B cell (primary cell): ENCODE measurements around the gene DPYSL3. TPM values are rescaled to one million over a fixed set of nuclear protein-coding genes. Genes with fewer than 3 reads are reported as not detected.

Experiments used
- ATAC-seq: fragments of 200-7000 bp; cut with Tn5 transposase; one replicate; pipeline ENCODE4 v1.10.0; 2021; ENCODE audit warnings: low read depth, mild to moderate bottlenecking, moderate number of reproducible peaks, moderate library complexity
- CTCF ChIA-PET: fragments of 350-600 bp; sonication (Branson Sonifier 250); formaldehyde crosslinking; loops from one replicate; lab custom pipeline; 2021; ENCODE audit warnings: antibody characterized with exemption, inconsistent platforms; lab: Charles Lee
- POLR2A ChIA-PET: fragments of 350-600 bp; sonication (Branson Sonifier 250); formaldehyde crosslinking; loops from one replicate; lab custom pipeline; 2021; ENCODE audit warnings: antibody characterized with exemption; lab: Charles Lee
- DNase-seq: peaks from one replicate; pipeline ENCODE4 v3.0.0; 2013
- H2AFZ ChIP-seq: 2 replicates; pipeline ENCODE4 v1.6.1; 2012; ENCODE audit warnings: mild to moderate bottlenecking, low read depth, low read length; ENCODE audit not compliant: insufficient read depth, poor library complexity, severe bottlenecking
- H3K27ac ChIP-seq, 2 donors: 1 replicate in 1 of 2; 2 replicates in 1 of 2; pipeline ENCODE4 v1.5.1; 2012 to 2013; ENCODE audit warnings: low read length in 2 of 2, mild to moderate bottlenecking in 2 of 2, moderate library complexity in 1 of 2
- H3K27me3 ChIP-seq, 4 experiments: fragments of 200-600 bp in 1 of 4; sonication (generic) in 1 of 4; replicated peaks in 1 of 4; 1 replicate in 2 of 4; 2 replicates in 2 of 4; pipeline versions ENCODE4 v1.6.1 to v1.7.0; 2013 to 2016; ENCODE audit warnings: low read length in 3 of 4, mild to moderate bottlenecking in 2 of 4, mixed read lengths in 1 of 4, moderate library complexity in 1 of 4; ENCODE audit not compliant: insufficient read depth in 4 of 4, control insufficient read depth in 3 of 4; ENCODE audit errors: control extremely low read depth in 1 of 4
- H3K36me3 ChIP-seq, 2 experiments: replicated peaks in 1 of 2; 1 replicate in 1 of 2; 2 replicates in 1 of 2; pipeline versions ENCODE4 v1.6.1 to v1.7.1; 2013; ENCODE audit warnings: low read length in 1 of 2; ENCODE audit not compliant: insufficient read depth in 2 of 2, control insufficient read depth in 1 of 2; ENCODE audit errors: control extremely low read depth in 1 of 2, extremely low read depth in 1 of 2
- H3K4me1 ChIP-seq, 2 donors: fragments of 200-600 bp in 1 of 2; sonication (generic) in 1 of 2; 1 replicate in 1 of 2; 2 replicates in 1 of 2; pipeline versions ENCODE4 v1.5.1 to v1.6.1; 2013 to 2017; ENCODE audit warnings: low read length in 2 of 2; ENCODE audit not compliant: control insufficient read depth in 2 of 2, insufficient read depth in 2 of 2
- H3K4me2 ChIP-seq: replicated peaks from 2 replicates; pipeline ENCODE3; 2012; ENCODE audit warnings: mild to moderate bottlenecking, low read depth, low read length; ENCODE audit not compliant: poor library complexity, severe bottlenecking
- H3K4me3 ChIP-seq, 5 experiments: fragments of 200-600 bp in 1 of 5; sonication (generic) in 1 of 5; 1 replicate in 3 of 5; 2 replicates in 2 of 5; pipeline versions ENCODE4 v1.5.1 to v1.7.0; 2011 to 2016; ENCODE audit warnings: low read length in 4 of 5, mild to moderate bottlenecking in 4 of 5, low read depth in 2 of 5, control low read depth in 1 of 5, moderate library complexity in 1 of 5; ENCODE audit not compliant: insufficient read depth in 1 of 5; ENCODE audit errors: control extremely low read depth in 1 of 5, extremely low read depth in 1 of 5
- H3K79me2 ChIP-seq: fragments of 200-600 bp; sonication (generic); one replicate; pipeline ENCODE4 v1.6.0; 2016; ENCODE audit warnings: low read length; ENCODE audit not compliant: control insufficient read depth, insufficient read depth
- H3K9ac ChIP-seq: fragments of 200-600 bp; sonication (generic); 2 replicates; pipeline ENCODE4 v1.6.1; 2017; ENCODE audit warnings: mild to moderate bottlenecking, low read length, moderate library complexity
- H3K9me3 ChIP-seq, 3 donors: one replicate each; pipeline versions ENCODE4 v1.6.1 to v1.7.1; 2013; ENCODE audit warnings: low read length in 2 of 3; ENCODE audit not compliant: control insufficient read depth in 2 of 3, insufficient read depth in 1 of 3; ENCODE audit errors: control extremely low read depth in 1 of 3
- H4K20me1 ChIP-seq: 2 replicates; pipeline ENCODE4 v1.6.0; 2012; ENCODE audit warnings: mild to moderate bottlenecking, low read length; ENCODE audit not compliant: insufficient read depth, control insufficient read depth, poor library complexity, severe bottlenecking
- H3K27ac Mint-ChIP-seq: one replicate; pipeline ENCODE4 v1.8.0; 2021; ENCODE audit warnings: mixed read lengths
- H3K27me3 Mint-ChIP-seq: one replicate; pipeline ENCODE4 v1.8.0; 2021; ENCODE audit warnings: mixed read lengths
- H3K4me1 Mint-ChIP-seq: one replicate; pipeline ENCODE4 v1.8.0; 2021; ENCODE audit warnings: mixed read lengths
- H3K4me3 Mint-ChIP-seq: one replicate; pipeline ENCODE4 v1.8.0; 2021; ENCODE audit warnings: mixed read lengths
- H3K9me3 Mint-ChIP-seq: one replicate; pipeline ENCODE4 v1.8.0; 2022; ENCODE audit warnings: mixed read lengths; ENCODE audit not compliant: insufficient read depth
- EZH2 ChIP-seq: IDR thresholded peaks from 2 replicates; pipeline ENCODE4 v1.6.1; 2012; ENCODE audit warnings: borderline replicate concordance, low read depth, mild to moderate bottlenecking, moderate library complexity, low read length; ENCODE audit not compliant: insufficient read depth, poor library complexity, severe bottlenecking
- WGBS: methylation state at CpG from one replicate; pipeline ENCODE4 v1.1.5; 2013; ENCODE audit warnings: missing lambda C conversion rate; ENCODE audit not compliant: insufficient coverage; 5-methylcytosine and 5-hydroxymethylcytosine counted together
- intact Hi-C: fragments of 100-400 bp; cut with micrococcal nuclease; formaldehyde crosslinking; loops from one replicate; pipeline ENCODE4 v1.10.0; 2022
- polyA plus RNA-seq: library from polyadenylated mRNA; depleted of rRNA; stranded (reverse); fragments of >200 nt; gene quantifications from 2 replicates; pipeline ENCODE4 v1.2.3, GENCODE V29; 2012
- total RNA-seq, 2 donors: library from RNA; stranded (reverse); fragments of 120-200 nt in 1 of 2; gene quantifications; 1 replicate in 1 of 2; 2 replicates in 1 of 2; pipeline versions ENCODE4 v1.2.3 to v1.2.4, GENCODE V29; 2013 to 2022
- TF ChIP-seq, protein P1 (sequence below): fragments of 200-600 bp; IDR thresholded peaks from one replicate; pipeline ENCODE4 v1.8.0; 2022; ENCODE audit warnings: antibody characterized with exemption, mild to moderate bottlenecking

The DPYSL3 gene
- total and polyA plus RNA-seq, 2 donors (not counting 1 experiment from before 2014, with no cell fraction given), result not detected

DNA sequence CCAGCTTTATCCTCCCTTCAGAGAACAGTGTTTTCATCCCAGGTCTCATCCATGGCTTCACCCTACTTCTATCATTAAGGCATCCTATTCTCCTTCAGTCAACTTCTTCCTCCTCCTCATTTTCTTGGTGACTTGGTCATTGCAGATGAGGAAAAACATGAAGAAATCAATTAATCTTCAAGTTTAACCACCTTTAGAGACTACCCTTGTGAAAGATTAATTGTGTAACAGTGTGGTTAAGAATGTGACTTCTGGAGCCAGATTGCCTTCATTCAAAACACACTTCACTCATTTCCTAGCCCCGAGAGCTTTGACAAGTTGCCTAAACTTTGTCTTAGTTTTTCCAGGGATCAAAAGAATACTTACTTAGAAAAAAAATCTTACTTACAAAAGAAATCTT, 165.0 kb downstream of the DPYSL3 start:
- DNase-seq (no peak), ATAC-seq (no peak)
- ChIA-PET POLR2A (no interaction called here), CTCF (no interaction called here)
- Histone ChIP-seq H2AFZ (no peak overlapping the region), H3K79me2 (no peaks in the 10 kb centered on the region), H4K20me1 (no peaks in the 10 kb centered on the region), H3K9ac (no peak overlapping the region), H3K27ac (no peak overlapping the region), H3K4me3 (no peak overlapping the region), H3K27me3 (no peaks in the 10 kb centered on the region), H3K4me2 (no peak overlapping the region), H3K36me3 (no peaks in the 10 kb centered on the region), H3K4me1 (no peaks in the 10 kb centered on the region), H3K9me3 (peaks cover 0 to 2% (median 0%) of the 10 kb centered on the region in 3 donors)
- no CpG with 5 or more reads among the region's 1 CpG for WGBS
- Mint-ChIP-seq H3K27me3 (no peaks in the 10 kb centered on the region), H3K4me3 (no peak overlapping the region), H3K9me3 (no peaks in the 10 kb centered on the region), H3K27ac (no peak overlapping the region), H3K4me1 (no peaks in the 10 kb centered on the region)
- no peak for TF ChIP-seq EZH2
- TF ChIP-seq, protein P1, sequence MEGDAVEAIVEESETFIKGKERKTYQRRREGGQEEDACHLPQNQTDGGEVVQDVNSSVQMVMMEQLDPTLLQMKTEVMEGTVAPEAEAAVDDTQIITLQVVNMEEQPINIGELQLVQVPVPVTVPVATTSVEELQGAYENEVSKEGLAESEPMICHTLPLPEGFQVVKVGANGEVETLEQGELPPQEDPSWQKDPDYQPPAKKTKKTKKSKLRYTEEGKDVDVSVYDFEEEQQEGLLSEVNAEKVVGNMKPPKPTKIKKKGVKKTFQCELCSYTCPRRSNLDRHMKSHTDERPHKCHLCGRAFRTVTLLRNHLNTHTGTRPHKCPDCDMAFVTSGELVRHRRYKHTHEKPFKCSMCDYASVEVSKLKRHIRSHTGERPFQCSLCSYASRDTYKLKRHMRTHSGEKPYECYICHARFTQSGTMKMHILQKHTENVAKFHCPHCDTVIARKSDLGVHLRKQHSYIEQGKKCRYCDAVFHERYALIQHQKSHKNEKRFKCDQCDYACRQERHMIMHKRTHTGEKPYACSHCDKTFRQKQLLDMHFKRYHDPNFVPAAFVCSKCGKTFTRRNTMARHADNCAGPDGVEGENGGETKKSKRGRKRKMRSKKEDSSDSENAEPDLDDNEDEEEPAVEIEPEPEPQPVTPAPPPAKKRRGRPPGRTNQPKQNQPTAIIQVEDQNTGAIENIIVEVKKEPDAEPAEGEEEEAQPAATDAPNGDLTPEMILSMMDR, result no peak
- intact Hi-C loops, result no loop called here

DNA sequence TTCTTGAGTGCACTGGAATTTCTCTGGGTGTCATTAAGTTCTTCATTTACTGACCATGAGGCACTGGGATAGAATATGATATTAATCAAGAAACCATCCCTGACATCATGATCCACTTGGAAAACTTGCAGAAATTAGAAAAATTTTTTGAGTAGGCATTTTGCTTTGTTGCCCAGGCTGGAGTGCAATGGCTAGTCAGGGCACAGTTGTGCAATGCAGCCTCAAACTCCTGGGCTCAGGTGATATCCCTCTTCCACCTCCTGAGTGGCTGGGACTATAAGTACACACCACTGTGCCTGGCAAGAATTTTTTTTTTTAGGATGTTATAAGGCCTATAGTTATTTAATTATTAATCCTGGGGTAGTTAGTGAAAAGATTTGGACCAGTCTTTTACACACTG, 168.5 kb downstream of the DPYSL3 start:
- Histone ChIP-seq H3K4me1 (no peaks in the 10 kb centered on the region), H3K36me3 (no peaks in the 10 kb centered on the region), H4K20me1 (no peaks in the 10 kb centered on the region), H3K9me3 (peaks cover 0 to 10% (median 0%) of the 10 kb centered on the region in 3 donors), H3K27ac (no peak overlapping the region), H3K27me3 (no peaks in the 10 kb centered on the region), H3K4me2 (no peak overlapping the region), H2AFZ (no peak overlapping the region), H3K4me3 (no peak overlapping the region), H3K79me2 (no peaks in the 10 kb centered on the region), H3K9ac (no peak overlapping the region)
- no peak overlapping the region for H3K4me3 Mint-ChIP-seq
- H3K9me3 Mint-ChIP-seq, result peaks cover 7% of the 10 kb centered on the region
- ChIA-PET CTCF (no interaction called here), POLR2A (no interaction called here)
- no peak for ATAC-seq
- H3K4me1 Mint-ChIP-seq, result no peaks in the 10 kb centered on the region
- no peak overlapping the region for H3K27ac Mint-ChIP-seq
- no peaks in the 10 kb centered on the region for H3K27me3 Mint-ChIP-seq
- TF ChIP-seq EZH2, result no peak
- TF ChIP-seq, protein P1, result no peak
- DNase-seq, result no peak
- intact Hi-C loops, result no loop called here
